Measurements from ENCODE around the gene MEIOB. TPM values are rescaled to one million over a fixed set of nuclear protein-coding genes. Genes with fewer than 3 reads are reported as not detected.

Gene MEIOB
- total RNA-seq, 2 donors from 2014 or later, result 0.26 TPM; not detected in 1

- intact Hi-C loops (cut with DNase I), result no loop called here
- Histone ChIP-seq H3K4me1 (peaks cover 28% of the 10 kb centered on the region), H3K27me3 (no peaks in the 10 kb centered on the region), H3K36me3 (replicated peaks in 1 of 2; ENCODE audit: insufficient read depth in 1 of 2, low read depth in 2 of 2) (peaks cover 0 to 6% of the 10 kb centered on the region in 2 donors), H3K4me3 (no peak overlapping the region), H3K9me3 (no peaks in the 10 kb centered on the region), H3K27ac (no peak overlapping the region)
- TF ChIP-seq CTCF (IDR thresholded peaks at IDR 0.05) (no peak), POLR2A (IDR thresholded peaks at IDR 0.05) (no peak)
- 86 to 95% methylated on average over 18 to 35 of the region's 44 CpGs for WGBS, 2 donors
- ATAC-seq (no peak), DNase-seq (peak in 2 of 4 donors; percentile 5 to 13)
These were observed 81.2 kb downstream of the MEIOB start for GRCh38 chr16:1790611-1791255.

DNA sequence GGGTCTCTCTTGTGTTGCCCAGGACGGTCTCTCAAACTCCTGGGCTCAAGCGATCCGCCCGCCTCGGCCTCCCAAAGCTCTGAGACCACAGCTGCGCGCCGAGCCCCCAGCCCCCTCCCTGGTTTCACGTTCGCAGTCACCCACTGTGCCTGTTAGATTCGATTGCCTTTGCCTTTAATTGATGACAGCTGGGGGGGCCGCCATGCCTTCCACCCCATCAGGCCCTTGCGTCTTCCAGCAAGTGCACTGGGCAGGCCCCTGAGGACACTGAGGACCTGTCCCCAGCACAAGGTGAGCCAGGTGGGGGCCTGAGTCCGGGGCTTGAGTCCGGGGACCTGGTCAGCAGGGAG is 81.7 kb downstream of the MEIOB start:
- Histone ChIP-seq H3K27ac (no peak overlapping the region), H3K4me3 (no peak overlapping the region), H3K36me3 (replicated peaks in 1 of 2; ENCODE audit: insufficient read depth in 1 of 2, low read depth in 2 of 2) (peaks cover 0 to 6% of the 10 kb centered on the region in 2 donors), H3K9me3 (no peaks in the 10 kb centered on the region), H3K4me1 (peaks cover 32% of the 10 kb centered on the region), H3K27me3 (no peaks in the 10 kb centered on the region)
- no peak for ATAC-seq
- no peak for DNase-seq
- TF ChIP-seq POLR2A (IDR thresholded peaks at IDR 0.05) (no peak), CTCF (IDR thresholded peaks at IDR 0.05) (no peak)
- WGBS, 2 donors, result 93% methylated on average over 15 of the region's 15 CpGs
- intact Hi-C loops (cut with DNase I), result no loop called here

- no peaks in the 10 kb centered on the region for H3K9me3 ChIP-seq
- no peak overlapping the region for H3K4me3 ChIP-seq
- H3K27me3 ChIP-seq, result no peaks in the 10 kb centered on the region
- H3K4me1 ChIP-seq, result peaks cover 32% of the 10 kb centered on the region
- intact Hi-C loops (cut with DNase I), result no loop called here
- peak in 1 of 4 donors; percentile 13 for DNase-seq
- peaks cover 0 to 6% of the 10 kb centered on the region in 2 donors for H3K36me3 ChIP-seq (replicated peaks in 1 of 2; ENCODE audit: insufficient read depth in 1 of 2, low read depth in 2 of 2)
- H3K27ac ChIP-seq, result no peak overlapping the region
- ATAC-seq, result no peak
- 88 to 90% methylated on average over 8 to 25 of the region's 25 CpGs for WGBS, 2 donors
- no peak for TF ChIP-seq CTCF (IDR thresholded peaks at IDR 0.05)
- no peak for TF ChIP-seq POLR2A (IDR thresholded peaks at IDR 0.05)
These were observed 82.3 kb downstream of the MEIOB start for GRCh38 chr16:1789643-1790045.

GRCh38 chr16:1788708-1789100 is 83.3 kb downstream of the MEIOB start:
- peaks cover 0 to 6% of the 10 kb centered on the region in 2 donors for H3K36me3 ChIP-seq (replicated peaks in 1 of 2; ENCODE audit: insufficient read depth in 1 of 2, low read depth in 2 of 2)
- H3K27me3 ChIP-seq, result no peaks in the 10 kb centered on the region
- DNase-seq (peak in 1 of 4 donors; percentile 14), ATAC-seq (no peak)
- intact Hi-C loops (cut with DNase I), result no loop called here
- H3K4me3 ChIP-seq, result no peak overlapping the region
- no peak overlapping the region for H3K27ac ChIP-seq
- TF ChIP-seq POLR2A (IDR thresholded peaks at IDR 0.05), result no peak
- TF ChIP-seq CTCF (IDR thresholded peaks at IDR 0.05), result no peak
- peaks cover 32% of the 10 kb centered on the region for H3K4me1 ChIP-seq
- 63% methylated on average over 17 of the region's 19 CpGs; no CpG with 5 or more reads in 1 of the 2 donors for WGBS, 2 donors
- H3K9me3 ChIP-seq, result no peaks in the 10 kb centered on the region

Measured in body of pancreas (tissue), 4 donors.